Kidney epithelial cell (primary cell): ENCODE data around the gene STRIP1. TPM values are rescaled to one million over a fixed set of nuclear protein-coding genes. Genes with fewer than 3 reads are reported as not detected.
A peak's percentile ranks its signal among the peaks of the same experiment; 100 is the strongest.

Source experiments
- DNase-seq: peaks from one replicate; pipeline ENCODE4 v3.0.0-alpha.2; 2010; ENCODE audit warnings: low read depth
- H3K27me3 ChIP-seq: 2 replicates; pipeline ENCODE4 v1.6.0; 2011; ENCODE audit warnings: low read length; ENCODE audit not compliant: control insufficient read depth, insufficient read depth
- H3K36me3 ChIP-seq: 2 replicates; pipeline ENCODE4 v1.5.1; 2011; ENCODE audit warnings: low read length; ENCODE audit not compliant: control insufficient read depth, insufficient read depth
- H3K4me3 ChIP-seq: 2 replicates; pipeline ENCODE4 v1.5.1; 2011; ENCODE audit warnings: low read depth, mild to moderate bottlenecking, control low read depth, low read length
- total RNA-seq: library from RNA; depleted of rRNA; stranded (reverse); fragments of >200 nt; gene quantifications from 2 replicates; pipeline ENCODE4 v1.2.3, GENCODE V29; 2015
- TF ChIP-seq, protein P1 (sequence below): IDR thresholded peaks from 2 replicates; pipeline ENCODE4 v1.5.1; 2011; ENCODE audit warnings: mild to moderate bottlenecking, moderate library complexity, low read length, control low read depth, inconsistent platforms; ENCODE audit not compliant: insufficient read depth, poor library complexity, severe bottlenecking

STRIP1 gene, protein sequence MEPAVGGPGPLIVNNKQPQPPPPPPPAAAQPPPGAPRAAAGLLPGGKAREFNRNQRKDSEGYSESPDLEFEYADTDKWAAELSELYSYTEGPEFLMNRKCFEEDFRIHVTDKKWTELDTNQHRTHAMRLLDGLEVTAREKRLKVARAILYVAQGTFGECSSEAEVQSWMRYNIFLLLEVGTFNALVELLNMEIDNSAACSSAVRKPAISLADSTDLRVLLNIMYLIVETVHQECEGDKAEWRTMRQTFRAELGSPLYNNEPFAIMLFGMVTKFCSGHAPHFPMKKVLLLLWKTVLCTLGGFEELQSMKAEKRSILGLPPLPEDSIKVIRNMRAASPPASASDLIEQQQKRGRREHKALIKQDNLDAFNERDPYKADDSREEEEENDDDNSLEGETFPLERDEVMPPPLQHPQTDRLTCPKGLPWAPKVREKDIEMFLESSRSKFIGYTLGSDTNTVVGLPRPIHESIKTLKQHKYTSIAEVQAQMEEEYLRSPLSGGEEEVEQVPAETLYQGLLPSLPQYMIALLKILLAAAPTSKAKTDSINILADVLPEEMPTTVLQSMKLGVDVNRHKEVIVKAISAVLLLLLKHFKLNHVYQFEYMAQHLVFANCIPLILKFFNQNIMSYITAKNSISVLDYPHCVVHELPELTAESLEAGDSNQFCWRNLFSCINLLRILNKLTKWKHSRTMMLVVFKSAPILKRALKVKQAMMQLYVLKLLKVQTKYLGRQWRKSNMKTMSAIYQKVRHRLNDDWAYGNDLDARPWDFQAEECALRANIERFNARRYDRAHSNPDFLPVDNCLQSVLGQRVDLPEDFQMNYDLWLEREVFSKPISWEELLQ
- 32.9 and 41.0 TPM in 2 replicates for total RNA-seq

DNA sequence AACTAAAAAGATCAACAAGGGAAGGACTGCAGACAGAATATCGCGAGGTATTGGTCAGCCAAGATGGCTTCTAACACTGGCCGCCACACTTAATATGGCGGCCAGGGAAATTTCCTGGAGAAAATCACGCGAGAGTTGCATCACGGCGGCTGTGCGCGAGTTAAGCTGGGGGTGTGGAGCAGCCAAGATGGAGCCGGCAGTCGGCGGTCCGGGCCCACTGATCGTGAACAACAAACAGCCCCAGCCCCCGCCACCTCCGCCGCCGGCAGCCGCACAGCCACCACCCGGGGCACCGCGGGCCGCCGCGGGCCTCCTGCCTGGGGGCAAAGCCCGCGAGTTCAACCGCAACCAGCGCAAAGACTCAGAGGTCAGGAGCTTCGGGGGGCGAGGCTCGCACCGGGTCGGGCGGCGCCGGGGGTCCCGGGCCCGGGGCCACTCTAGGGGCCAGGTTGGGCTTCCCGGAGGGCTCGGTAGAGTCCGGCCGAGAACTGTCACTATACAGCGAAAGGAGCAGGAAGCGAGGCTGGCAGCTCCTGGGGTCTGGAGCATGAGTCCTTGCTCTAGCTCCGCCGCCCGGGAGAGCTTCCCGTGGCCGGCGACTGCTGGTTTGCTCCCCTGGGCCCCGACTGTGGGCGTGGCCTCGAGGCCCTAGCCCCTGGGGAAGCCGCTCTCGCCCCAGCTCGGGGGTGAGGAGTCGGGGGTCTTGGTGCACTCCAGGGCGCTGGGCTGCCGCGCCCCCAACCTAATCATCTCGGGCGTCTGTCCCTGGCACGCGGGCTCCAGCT, at the start of gene STRIP1:
Gene STRIP1 (plus strand): TSS at position 174 of the 785 bp plus-strand sequence. CDS start 14 bp downstream, at position 188.
- peak; percentile 93 for DNase-seq
- Histone ChIP-seq H3K4me3 (peak within 1 kb of the TSS; percentile 93), H3K27me3 (no peaks in the 10 kb centered on the region), H3K36me3 (peaks cover 5% of the 10 kb centered on the region)
- TF ChIP-seq, protein P1, sequence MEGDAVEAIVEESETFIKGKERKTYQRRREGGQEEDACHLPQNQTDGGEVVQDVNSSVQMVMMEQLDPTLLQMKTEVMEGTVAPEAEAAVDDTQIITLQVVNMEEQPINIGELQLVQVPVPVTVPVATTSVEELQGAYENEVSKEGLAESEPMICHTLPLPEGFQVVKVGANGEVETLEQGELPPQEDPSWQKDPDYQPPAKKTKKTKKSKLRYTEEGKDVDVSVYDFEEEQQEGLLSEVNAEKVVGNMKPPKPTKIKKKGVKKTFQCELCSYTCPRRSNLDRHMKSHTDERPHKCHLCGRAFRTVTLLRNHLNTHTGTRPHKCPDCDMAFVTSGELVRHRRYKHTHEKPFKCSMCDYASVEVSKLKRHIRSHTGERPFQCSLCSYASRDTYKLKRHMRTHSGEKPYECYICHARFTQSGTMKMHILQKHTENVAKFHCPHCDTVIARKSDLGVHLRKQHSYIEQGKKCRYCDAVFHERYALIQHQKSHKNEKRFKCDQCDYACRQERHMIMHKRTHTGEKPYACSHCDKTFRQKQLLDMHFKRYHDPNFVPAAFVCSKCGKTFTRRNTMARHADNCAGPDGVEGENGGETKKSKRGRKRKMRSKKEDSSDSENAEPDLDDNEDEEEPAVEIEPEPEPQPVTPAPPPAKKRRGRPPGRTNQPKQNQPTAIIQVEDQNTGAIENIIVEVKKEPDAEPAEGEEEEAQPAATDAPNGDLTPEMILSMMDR, result no peak

DNA sequence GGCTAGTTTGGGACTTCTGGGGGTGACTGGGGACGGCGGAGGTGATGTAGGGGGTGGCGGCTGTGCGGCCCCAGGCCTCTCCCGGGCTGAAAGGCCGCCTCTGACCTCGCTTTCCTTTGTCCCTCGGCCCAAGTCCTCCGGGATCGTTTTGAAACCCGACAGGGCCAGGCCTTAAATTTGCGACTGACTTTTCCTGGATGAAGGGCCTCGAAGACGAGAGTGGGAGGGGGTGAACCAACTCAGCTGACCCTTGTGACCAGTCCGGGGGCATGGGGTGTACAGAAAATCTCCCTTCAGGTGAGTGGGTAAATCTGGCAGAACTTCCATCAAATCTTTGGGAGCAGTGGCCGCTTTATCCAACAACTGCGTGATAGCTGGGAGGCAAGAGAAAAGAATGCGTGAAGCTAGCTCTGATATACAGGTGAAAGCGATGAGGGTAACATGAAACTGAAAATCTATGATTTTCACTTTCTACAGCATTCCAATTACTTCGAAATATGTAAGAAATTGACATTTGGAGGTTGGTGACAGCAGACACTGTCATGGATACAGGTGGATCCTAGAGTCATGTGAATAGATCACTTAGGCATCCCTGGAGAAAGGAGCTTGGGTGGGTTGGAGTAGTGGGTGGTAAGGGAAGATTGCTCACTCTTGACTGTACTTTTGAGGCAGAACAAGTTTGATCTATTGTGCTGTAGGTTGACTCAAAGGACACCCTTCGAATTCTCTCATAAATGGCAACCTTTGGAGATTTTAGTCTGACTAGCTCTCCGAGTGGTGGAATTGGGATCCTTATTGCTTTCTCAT, 49.0 kb upstream of the STRIP1 start:
- H3K36me3 ChIP-seq, result no peaks in the 10 kb centered on the region
- TF ChIP-seq, protein P1, result no peak
- H3K27me3 ChIP-seq, result no peaks in the 10 kb centered on the region
- DNase-seq, result no peak
- peak overlapping the region; percentile 90 for H3K4me3 ChIP-seq

DNA sequence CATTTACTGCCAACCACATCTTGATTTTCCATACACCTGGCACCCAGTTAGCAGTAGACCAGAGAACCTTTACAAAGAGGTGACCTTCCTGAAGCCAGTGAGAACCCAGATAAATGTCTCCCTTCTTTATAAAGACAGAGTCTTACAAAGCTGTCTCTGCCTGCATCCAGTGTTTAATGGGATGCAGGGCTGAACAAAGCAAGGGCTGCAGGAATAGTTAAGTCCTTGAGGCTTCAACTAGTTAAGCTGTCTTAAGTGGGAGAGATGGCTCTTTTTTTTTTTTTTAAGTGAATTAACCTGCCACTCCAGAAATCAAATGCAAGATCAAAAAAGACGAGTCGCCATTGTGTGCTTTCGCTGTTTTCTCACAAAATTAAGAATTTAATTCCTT, 48.4 kb upstream of the STRIP1 start:
- no peak for DNase-seq
- TF ChIP-seq, protein P1, result no peak

DNA sequence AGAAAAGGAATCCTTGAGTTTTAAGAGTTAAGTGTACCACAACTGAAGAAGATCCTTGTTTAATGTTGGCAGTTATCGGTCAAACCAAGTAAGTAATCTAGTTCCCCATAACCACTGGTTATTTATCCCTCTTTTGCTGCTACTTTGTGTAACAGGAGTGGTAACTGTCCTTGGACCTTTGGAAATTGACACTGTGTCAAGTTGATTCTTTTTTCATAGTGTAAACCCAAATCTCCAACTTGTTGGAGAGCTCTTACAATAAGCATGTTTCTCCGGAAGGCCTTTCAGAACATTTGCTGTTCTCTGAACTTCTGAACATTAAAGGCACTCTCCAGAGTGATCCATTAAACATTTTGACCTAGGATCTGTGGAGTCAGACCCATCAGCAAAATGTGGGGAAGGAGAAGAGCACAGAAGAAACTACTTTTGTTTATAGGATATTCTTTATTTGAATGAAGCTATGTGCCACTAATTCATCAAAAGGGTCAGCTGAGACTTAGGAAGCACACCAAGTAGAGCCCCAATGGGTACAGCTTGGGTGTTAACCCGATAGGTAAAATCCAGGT, 46.0 kb upstream of the STRIP1 start:
- Histone ChIP-seq H3K27me3 (no peaks in the 10 kb centered on the region), H3K36me3 (no peaks in the 10 kb centered on the region), H3K4me3 (no peak overlapping the region)
- DNase-seq, result no peak
- TF ChIP-seq, protein P1, result no peak

More for the DNA sequence above, 48.4 kb upstream of the STRIP1 start:
- Histone ChIP-seq H3K27me3 (no peaks in the 10 kb centered on the region), H3K4me3 (peak overlapping the region; percentile 90), H3K36me3 (no peaks in the 10 kb centered on the region)
